ENCODE data around the gene RASAL2.

Gene RASAL2

DNA sequence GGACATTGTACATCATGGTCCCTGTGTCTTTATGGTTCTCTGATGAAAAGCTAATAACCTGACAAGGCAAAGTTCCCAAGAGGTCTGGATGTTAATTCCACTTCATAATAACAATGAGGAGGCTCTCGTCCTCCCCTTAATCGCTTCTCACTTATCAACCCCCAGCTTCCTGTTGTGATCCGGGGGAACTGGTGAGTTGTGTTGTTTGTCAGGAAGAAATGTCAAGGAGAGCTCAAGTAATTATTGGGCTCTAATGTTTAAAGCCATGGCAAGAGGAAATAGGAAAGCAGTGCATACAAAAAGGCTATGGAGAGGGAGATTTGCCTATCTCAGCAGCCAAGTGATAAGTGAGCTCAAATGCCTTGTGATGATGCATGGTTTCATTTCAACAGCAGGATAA lies 42.8 kb upstream of the RASAL2 start:
- DNase-seq (ENCODE audit: low read depth, low spot score) = no peak
- TF ChIP-seq, protein P1, sequence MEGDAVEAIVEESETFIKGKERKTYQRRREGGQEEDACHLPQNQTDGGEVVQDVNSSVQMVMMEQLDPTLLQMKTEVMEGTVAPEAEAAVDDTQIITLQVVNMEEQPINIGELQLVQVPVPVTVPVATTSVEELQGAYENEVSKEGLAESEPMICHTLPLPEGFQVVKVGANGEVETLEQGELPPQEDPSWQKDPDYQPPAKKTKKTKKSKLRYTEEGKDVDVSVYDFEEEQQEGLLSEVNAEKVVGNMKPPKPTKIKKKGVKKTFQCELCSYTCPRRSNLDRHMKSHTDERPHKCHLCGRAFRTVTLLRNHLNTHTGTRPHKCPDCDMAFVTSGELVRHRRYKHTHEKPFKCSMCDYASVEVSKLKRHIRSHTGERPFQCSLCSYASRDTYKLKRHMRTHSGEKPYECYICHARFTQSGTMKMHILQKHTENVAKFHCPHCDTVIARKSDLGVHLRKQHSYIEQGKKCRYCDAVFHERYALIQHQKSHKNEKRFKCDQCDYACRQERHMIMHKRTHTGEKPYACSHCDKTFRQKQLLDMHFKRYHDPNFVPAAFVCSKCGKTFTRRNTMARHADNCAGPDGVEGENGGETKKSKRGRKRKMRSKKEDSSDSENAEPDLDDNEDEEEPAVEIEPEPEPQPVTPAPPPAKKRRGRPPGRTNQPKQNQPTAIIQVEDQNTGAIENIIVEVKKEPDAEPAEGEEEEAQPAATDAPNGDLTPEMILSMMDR (IDR thresholded peaks at IDR 0.05; ENCODE audit: low read depth, low read length) = no peak
- in situ Hi-C loops (cut with HindIII; ENCODE audit: low sequenced_read_pairs) = no loop called here
- H3K4me3 ChIP-seq (ENCODE audit: low read depth, low read length) = no peak overlapping the region

DNA sequence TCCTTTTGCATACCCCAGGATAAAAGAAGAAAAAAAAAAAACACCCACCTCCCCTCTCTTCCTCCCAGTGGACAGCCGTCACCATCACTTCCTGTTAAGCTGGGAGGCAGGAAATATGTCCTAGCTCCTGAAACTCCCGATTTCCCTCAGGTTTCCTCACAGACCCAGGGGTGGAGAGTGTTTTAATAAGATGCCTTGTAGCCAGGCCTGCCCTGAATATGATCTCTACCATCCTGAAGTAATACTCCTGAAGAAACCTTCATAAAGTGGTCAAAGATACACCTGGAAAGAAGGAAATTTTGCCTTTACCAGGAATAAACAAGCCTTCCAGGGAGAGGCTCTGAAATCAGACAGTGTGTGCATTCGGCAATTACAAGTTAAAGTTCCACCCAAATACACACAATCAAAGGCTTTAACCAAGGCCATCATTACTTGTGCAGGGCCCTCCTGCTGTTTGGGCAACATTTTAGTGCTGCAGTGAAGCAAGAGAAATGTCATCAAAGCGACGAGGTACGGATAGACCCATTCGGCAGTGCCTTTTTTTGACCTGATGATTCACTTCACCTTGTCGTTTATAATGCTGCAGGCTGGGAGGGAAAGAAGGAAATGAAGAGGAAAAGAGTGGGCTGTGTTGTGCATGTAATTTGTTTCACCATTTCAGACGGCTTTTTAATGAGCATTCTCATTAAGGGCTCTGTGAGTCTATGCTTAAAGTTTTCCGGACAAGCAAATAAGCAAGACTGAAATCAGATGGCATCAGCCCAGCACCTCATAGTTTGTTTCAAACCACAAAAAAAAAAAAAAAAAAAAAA lies 41.0 kb upstream of the RASAL2 start:
- TF ChIP-seq, protein P1 (IDR thresholded peaks at IDR 0.05; ENCODE audit: low read depth, low read length) = no peak
- peak; percentile 33 for DNase-seq (ENCODE audit: low read depth, low spot score)
- in situ Hi-C loops (cut with HindIII; ENCODE audit: low sequenced_read_pairs) = no loop called here
- H3K4me3 ChIP-seq (ENCODE audit: low read depth, low read length) = no peak overlapping the region

DNA sequence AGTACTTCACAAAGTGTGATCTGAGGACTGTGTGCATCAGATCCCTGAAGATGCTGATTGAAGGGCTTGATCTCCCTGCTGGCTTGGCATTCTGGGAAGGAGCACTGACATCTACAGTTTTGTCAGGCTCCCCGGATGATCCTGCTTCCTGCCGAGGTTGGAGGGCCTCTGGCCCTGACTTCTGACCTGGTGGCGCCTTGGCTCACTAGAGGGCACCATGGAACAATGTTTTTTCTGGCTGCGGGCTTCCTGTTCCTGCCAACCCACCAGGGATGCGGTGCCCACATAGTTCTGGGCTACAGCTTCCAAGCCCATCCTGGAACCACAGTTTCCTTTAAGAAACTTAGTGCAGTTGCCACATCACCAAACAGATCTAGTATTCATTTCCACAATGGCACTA lies 38.8 kb upstream of the RASAL2 start:
- DNase-seq (ENCODE audit: low read depth, low spot score) = no peak
- in situ Hi-C loops (cut with HindIII; ENCODE audit: low sequenced_read_pairs) = no loop called here
- no peak overlapping the region for H3K4me3 ChIP-seq (ENCODE audit: low read depth, low read length)
- TF ChIP-seq, protein P1 (IDR thresholded peaks at IDR 0.05; ENCODE audit: low read depth, low read length) = peak; percentile 12

DNA sequence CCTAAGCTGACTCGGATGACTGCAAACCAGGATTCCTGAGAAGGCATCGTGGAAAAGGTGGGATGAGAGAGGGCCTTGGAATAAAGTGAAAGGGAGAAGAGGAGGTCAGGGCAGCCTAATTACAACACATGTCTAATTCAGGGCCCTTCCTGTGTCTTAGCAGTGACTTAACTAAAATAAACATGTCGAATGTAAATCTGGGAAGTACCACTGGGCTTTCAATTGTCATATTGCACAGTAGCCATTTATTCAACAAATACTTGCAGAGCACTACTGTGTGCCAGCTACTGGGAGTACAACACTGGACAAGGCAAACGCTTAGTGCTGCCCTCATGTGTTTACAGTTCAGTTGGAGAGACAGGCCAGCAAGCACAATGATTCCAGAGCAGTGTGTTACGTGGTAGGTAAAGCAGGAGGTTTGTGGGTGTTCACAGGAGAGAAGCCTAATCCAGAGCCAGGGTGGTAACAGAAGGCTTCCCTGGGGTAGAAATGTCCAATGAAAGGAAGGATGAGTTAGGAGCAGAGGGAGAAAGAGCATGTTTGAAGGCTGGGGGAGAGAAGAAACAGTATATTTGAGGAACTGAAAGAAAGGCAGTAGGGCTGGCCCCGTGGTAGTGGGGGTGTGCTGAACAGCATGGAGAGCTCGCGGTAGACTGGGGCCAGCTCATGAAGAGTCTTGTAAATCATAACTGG lies 38.0 kb upstream of the RASAL2 start:
- TF ChIP-seq, protein P1 (IDR thresholded peaks at IDR 0.05; ENCODE audit: low read depth, low read length) = peak; percentile 20
- DNase-seq (ENCODE audit: low read depth, low spot score) = no peak
- H3K4me3 ChIP-seq (ENCODE audit: low read depth, low read length) = no peak overlapping the region
- in situ Hi-C loops (cut with HindIII; ENCODE audit: low sequenced_read_pairs) = no loop called here

DNA sequence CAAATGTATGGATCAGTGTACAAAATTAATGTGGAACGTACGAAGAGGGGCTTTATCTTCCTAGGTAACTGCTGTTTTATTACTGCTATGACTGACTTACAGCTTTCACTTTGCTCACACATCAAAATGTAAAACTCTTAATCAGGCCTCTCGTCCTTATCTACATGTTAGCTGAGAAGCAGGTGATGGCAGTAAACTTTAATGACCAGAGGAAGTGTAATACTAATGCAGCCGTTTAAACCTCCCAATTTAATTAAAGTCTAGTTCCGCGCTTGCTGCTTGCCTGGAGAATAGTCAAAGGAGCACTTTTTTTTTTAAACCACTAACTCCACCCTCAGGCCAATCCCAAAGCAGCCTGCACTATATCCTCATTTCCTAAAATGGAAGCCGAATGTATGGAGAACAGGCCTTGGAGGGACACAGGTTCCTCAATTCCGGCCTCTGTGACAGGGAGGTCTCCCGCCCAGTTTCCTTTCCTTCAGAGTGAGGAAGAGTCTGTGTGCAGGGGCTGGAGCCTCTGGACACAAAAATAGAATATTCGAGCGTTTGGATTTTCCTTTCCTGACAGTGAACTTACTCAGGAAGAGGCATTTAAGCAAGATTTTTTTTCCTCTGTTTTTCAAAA lies 36.7 kb upstream of the RASAL2 start:
- no peak overlapping the region for H3K4me3 ChIP-seq (ENCODE audit: low read depth, low read length)
- TF ChIP-seq, protein P1 (IDR thresholded peaks at IDR 0.05; ENCODE audit: low read depth, low read length) = no peak
- in situ Hi-C loops (cut with HindIII; ENCODE audit: low sequenced_read_pairs) = no loop called here
- DNase-seq (ENCODE audit: low read depth, low spot score) = peak; percentile 25

DNA sequence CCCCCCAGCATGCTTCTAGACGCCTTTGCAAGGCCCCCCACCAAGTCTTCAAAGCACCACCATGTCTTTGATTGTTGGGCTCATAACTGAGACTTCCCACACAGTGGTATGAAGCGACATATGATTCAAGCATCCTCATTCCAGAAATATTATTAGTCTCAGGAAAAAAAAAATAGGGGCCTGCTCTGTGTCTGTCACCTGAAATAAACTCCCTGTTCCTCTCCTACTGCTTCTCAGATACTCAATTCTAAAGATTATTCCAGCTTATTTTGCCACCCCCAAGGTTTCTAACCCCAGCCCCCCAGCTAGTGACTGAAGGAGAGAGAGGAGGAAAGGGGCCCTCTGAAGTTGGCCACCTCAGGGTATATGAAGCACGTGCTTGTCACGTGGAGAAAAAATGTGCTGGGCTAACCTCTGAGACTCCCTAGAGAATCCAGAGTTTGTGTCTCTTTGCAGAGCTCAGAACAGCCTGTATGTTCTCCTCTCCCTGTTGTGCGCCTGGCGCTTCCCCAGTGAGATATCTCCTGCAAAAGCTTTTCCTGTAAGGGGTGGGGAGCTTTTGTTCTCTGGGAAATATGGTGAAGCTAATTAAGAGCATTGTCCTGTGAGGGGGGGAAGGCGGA lies 35.9 kb upstream of the RASAL2 start:
- H3K4me3 ChIP-seq (ENCODE audit: low read depth, low read length) = no peak overlapping the region
- in situ Hi-C loops (cut with HindIII; ENCODE audit: low sequenced_read_pairs) = no loop called here
- DNase-seq (ENCODE audit: low read depth, low spot score) = peak; percentile 85
- TF ChIP-seq, protein P1 (IDR thresholded peaks at IDR 0.05; ENCODE audit: low read depth, low read length) = no peak

Data from astrocyte of the spinal cord (primary cell).